Measurements from ENCODE around the gene PTPN7.

GRCh38 chr1:202187697-202188407 lies 27.4 kb upstream of the PTPN7 start:
- TF ChIP-seq CTCF (IDR thresholded peaks at IDR 0.05) = no peak
- TF ChIP-seq POLR2A (IDR thresholded peaks at IDR 0.05) = no peak
- no peak for TF ChIP-seq POLR2AphosphoS5 (IDR thresholded peaks at IDR 0.05)
